ENCODE measurements around the gene PCOLCE2. TPM values are rescaled to one million over a fixed set of nuclear protein-coding genes. Genes with fewer than 3 reads are reported as not detected.

PCOLCE2 gene
- total RNA-seq, 1 experiment from 2014 or later, result 4.4 TPM

GRCh38 chr3:142875583-142876207 is 13.2 kb downstream of the PCOLCE2 start:
- H4K20me1 ChIP-seq (ENCODE audit: insufficient read depth), result no peaks in the 10 kb centered on the region
- no peak for ATAC-seq
- no peak overlapping the region for H3K4me3 ChIP-seq (replicated peaks in 1 of 2; ENCODE audit: low read depth in 1 of 2, low read length in 2 of 2)
- CTCF ChIA-PET, result no interaction called here
- H3K9me2 ChIP-seq (ENCODE audit: insufficient read depth), result no peaks in the 10 kb centered on the region
- H3K36me3 ChIP-seq (ENCODE audit: control insufficient read depth in 1 of 2, insufficient read depth in 2 of 2, low read length in 2 of 2), result no peaks in the 10 kb centered on the region
- POLR2A ChIA-PET, result no interaction called here
- no peak for DNase-seq (ENCODE audit: low read depth, low spot score)
- no peak overlapping the region for H3K4me2 ChIP-seq (ENCODE audit: low read length)
- H3K9me3 ChIP-seq (ENCODE audit: control insufficient read depth in 1 of 2, insufficient read depth in 1 of 2, low read depth in 1 of 2, low read length in 2 of 2), result no peaks in the 10 kb centered on the region
- no peaks in the 10 kb centered on the region for H3K79me2 ChIP-seq (ENCODE audit: insufficient read depth, low read length)
- intact Hi-C loops (cut with micrococcal nuclease), result no loop called here
- H3K9ac ChIP-seq (ENCODE audit: low read length), result no peak overlapping the region
- no peaks in the 10 kb centered on the region for H3K27me3 ChIP-seq (ENCODE audit: insufficient read depth, low read length)
- H3K27ac ChIP-seq (ENCODE audit: low read depth, low read length), result no peak overlapping the region
- TF ChIP-seq SP1 (IDR thresholded peaks at IDR 0.05; ENCODE audit: low read depth) (no peak), MAX (IDR thresholded peaks at IDR 0.05) (no peak), SIN3A (IDR thresholded peaks at IDR 0.05; ENCODE audit: low read depth) (no peak), TCF7L2 (IDR thresholded peaks at IDR 0.05; ENCODE audit: borderline replicate concordance, extremely low read depth, insufficient read depth, insufficient read length) (no peak), ZNF274 (IDR thresholded peaks at IDR 0.05; ENCODE audit: low read depth, low read length) (no peak), ZFX (IDR thresholded peaks at IDR 0.05) (no peak), FOSL1 (IDR thresholded peaks at IDR 0.05; ENCODE audit: low read depth) (no peak)
- H2AFZ ChIP-seq (ENCODE audit: low read depth, low read length, poor library complexity, severe bottlenecking), result no peak overlapping the region
- H3K4me1 ChIP-seq (ENCODE audit: control insufficient read depth in 1 of 2, insufficient read depth in 2 of 2, low read length in 2 of 2), result 0 out of 4 replicates have a peak, but pooled peaks cover 0 to 2% of the 10 kb centered on the region in 2 experiments
- BruUV-seq (replicated peaks), result no TSS peak
- RAD21 ChIA-PET (ENCODE audit: low non-redundant PET in 1 of 2, low total read pairs in 2 of 2, uncharacterized antibody in 2 of 2, unreplicated experiment in 2 of 2), result no interaction called here

- H3K9me3 ChIP-seq (ENCODE audit: control insufficient read depth in 1 of 2, insufficient read depth in 1 of 2, low read depth in 1 of 2, low read length in 2 of 2), result no peaks in the 10 kb centered on the region
- POLR2A ChIA-PET, result no interaction called here
- no peak overlapping the region for H2AFZ ChIP-seq (ENCODE audit: low read depth, low read length, poor library complexity, severe bottlenecking)
- H4K20me1 ChIP-seq (ENCODE audit: insufficient read depth), result no peaks in the 10 kb centered on the region
- H3K27ac ChIP-seq (ENCODE audit: low read depth, low read length), result no peak overlapping the region
- no peak for ATAC-seq
- 0 out of 4 replicates have a peak, but pooled peaks cover 0 to 2% of the 10 kb centered on the region in 2 experiments for H3K4me1 ChIP-seq (ENCODE audit: control insufficient read depth in 1 of 2, insufficient read depth in 2 of 2, low read length in 2 of 2)
- TF ChIP-seq JUND (IDR thresholded peaks at IDR 0.05) (no peak), YY1 (IDR thresholded peaks at IDR 0.05; ENCODE audit: extremely low read depth, insufficient replicate concordance, low read depth, low read length) (no peak), POLR2AphosphoS5 (IDR thresholded peaks at IDR 0.05; ENCODE audit: low read depth, low read length) (no peak), RAD21 (IDR thresholded peaks at IDR 0.05; ENCODE audit: low read depth) (no peak), EZH2phosphoT487 (IDR thresholded peaks at IDR 0.05; ENCODE audit: borderline replicate concordance) (no peak), ZNF274 (IDR thresholded peaks at IDR 0.05; ENCODE audit: low read depth, low read length) (no peak), EZH2 (IDR thresholded peaks at IDR 0.05) (no peak), FOSL1 (IDR thresholded peaks at IDR 0.05; ENCODE audit: low read depth) (no peak), CTCF (IDR thresholded peaks at IDR 0.05 in 2 of 3, conservative IDR thresholded peaks at IDR 0.05 in 1 of 3; ENCODE audit: borderline replicate concordance in 1 of 3, insufficient read depth in 1 of 3, low read depth in 2 of 3, low read length in 2 of 3) (no peak), MAX (IDR thresholded peaks at IDR 0.05) (no peak)
- TF ChIP-seq, protein P1, sequence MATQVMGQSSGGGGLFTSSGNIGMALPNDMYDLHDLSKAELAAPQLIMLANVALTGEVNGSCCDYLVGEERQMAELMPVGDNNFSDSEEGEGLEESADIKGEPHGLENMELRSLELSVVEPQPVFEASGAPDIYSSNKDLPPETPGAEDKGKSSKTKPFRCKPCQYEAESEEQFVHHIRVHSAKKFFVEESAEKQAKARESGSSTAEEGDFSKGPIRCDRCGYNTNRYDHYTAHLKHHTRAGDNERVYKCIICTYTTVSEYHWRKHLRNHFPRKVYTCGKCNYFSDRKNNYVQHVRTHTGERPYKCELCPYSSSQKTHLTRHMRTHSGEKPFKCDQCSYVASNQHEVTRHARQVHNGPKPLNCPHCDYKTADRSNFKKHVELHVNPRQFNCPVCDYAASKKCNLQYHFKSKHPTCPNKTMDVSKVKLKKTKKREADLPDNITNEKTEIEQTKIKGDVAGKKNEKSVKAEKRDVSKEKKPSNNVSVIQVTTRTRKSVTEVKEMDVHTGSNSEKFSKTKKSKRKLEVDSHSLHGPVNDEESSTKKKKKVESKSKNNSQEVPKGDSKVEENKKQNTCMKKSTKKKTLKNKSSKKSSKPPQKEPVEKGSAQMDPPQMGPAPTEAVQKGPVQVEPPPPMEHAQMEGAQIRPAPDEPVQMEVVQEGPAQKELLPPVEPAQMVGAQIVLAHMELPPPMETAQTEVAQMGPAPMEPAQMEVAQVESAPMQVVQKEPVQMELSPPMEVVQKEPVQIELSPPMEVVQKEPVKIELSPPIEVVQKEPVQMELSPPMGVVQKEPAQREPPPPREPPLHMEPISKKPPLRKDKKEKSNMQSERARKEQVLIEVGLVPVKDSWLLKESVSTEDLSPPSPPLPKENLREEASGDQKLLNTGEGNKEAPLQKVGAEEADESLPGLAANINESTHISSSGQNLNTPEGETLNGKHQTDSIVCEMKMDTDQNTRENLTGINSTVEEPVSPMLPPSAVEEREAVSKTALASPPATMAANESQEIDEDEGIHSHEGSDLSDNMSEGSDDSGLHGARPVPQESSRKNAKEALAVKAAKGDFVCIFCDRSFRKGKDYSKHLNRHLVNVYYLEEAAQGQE (IDR thresholded peaks at IDR 0.05; ENCODE audit: low read depth), result no peak
- no TSS peak for BruUV-seq (replicated peaks)
- H3K27me3 ChIP-seq (ENCODE audit: insufficient read depth, low read length), result no peaks in the 10 kb centered on the region
- H3K9me2 ChIP-seq (ENCODE audit: insufficient read depth), result no peaks in the 10 kb centered on the region
- no peak overlapping the region for H3K9ac ChIP-seq (ENCODE audit: low read length)
- CTCF ChIA-PET, result no interaction called here
- H3K4me3 ChIP-seq (replicated peaks in 1 of 2; ENCODE audit: low read depth in 1 of 2, low read length in 2 of 2), result no peak overlapping the region
- no peak overlapping the region for H3K4me2 ChIP-seq (ENCODE audit: low read length)
- intact Hi-C loops (cut with micrococcal nuclease), result no loop called here
- no peaks in the 10 kb centered on the region for H3K36me3 ChIP-seq (ENCODE audit: control insufficient read depth in 1 of 2, insufficient read depth in 2 of 2, low read length in 2 of 2)
- H3K79me2 ChIP-seq (ENCODE audit: insufficient read depth, low read length), result no peaks in the 10 kb centered on the region
- DNase-seq (ENCODE audit: low read depth, low spot score), result no peak
- RAD21 ChIA-PET (ENCODE audit: low non-redundant PET in 1 of 2, low total read pairs in 2 of 2, uncharacterized antibody in 2 of 2, unreplicated experiment in 2 of 2), result no interaction called here
These were observed 13.8 kb downstream of the PCOLCE2 start for GRCh38 chr3:142875099-142875498.

All from HCT116 (cell line).